Glutamatergic neuron (in vitro differentiated cells): ENCODE results near the gene DTX3L. TPM values are rescaled to one million over a fixed set of nuclear protein-coding genes. Genes with fewer than 3 reads are reported as not detected.

ENCODE experiments used
- DNase-seq: peaks from one replicate; pipeline ENCODE4 v3.0.0; 2022
- H3K27ac Mint-ChIP-seq: one replicate; pipeline ENCODE4 v1.8.0; 2020; ENCODE audit warnings: mild to moderate bottlenecking, mixed read lengths, inconsistent platforms; ENCODE audit not compliant: unreplicated experiment
- H3K27me3 Mint-ChIP-seq: one replicate; pipeline ENCODE4 v1.8.0; 2020; ENCODE audit warnings: mild to moderate bottlenecking, moderate library complexity, mixed read lengths, inconsistent platforms; ENCODE audit not compliant: unreplicated experiment
- H3K36me3 Mint-ChIP-seq: one replicate; pipeline ENCODE4 v1.8.0; 2020; ENCODE audit warnings: mild to moderate bottlenecking, mixed read lengths, inconsistent platforms; ENCODE audit not compliant: unreplicated experiment
- H3K4me1 Mint-ChIP-seq: one replicate; pipeline ENCODE4 v1.8.0; 2020; ENCODE audit warnings: mild to moderate bottlenecking, low read depth, mixed read lengths, inconsistent platforms; ENCODE audit not compliant: unreplicated experiment
- H3K4me3 Mint-ChIP-seq: one replicate; pipeline ENCODE4 v1.8.0; 2020; ENCODE audit warnings: mild to moderate bottlenecking, mixed read lengths, inconsistent platforms; ENCODE audit not compliant: unreplicated experiment
- H3K9me3 Mint-ChIP-seq: one replicate; pipeline ENCODE4 v1.8.0; 2020; ENCODE audit warnings: mild to moderate bottlenecking, moderate library complexity, mixed read lengths, inconsistent platforms; ENCODE audit not compliant: unreplicated experiment
- total RNA-seq: library from RNA; stranded (reverse); fragmentation: NEBNext Ultra II Directional; extraction: Animal tissue kit (Norgen Biotek cat#: 25700); gene quantifications from one replicate; pipeline ENCODE4 v1.2.1, GENCODE V29; 2021; ENCODE audit not compliant: unreplicated experiment
- TF ChIP-seq, protein P1 (sequence below): fragments of 200-600 bp; sonication (generic); IDR thresholded peaks from one replicate; pipeline ENCODE4 v1.5.0; 2021; ENCODE audit not compliant: partially characterized antibody, unreplicated experiment

Gene DTX3L
- total RNA-seq, 1 donor from 2014 or later = 0.20 TPM

DNA sequence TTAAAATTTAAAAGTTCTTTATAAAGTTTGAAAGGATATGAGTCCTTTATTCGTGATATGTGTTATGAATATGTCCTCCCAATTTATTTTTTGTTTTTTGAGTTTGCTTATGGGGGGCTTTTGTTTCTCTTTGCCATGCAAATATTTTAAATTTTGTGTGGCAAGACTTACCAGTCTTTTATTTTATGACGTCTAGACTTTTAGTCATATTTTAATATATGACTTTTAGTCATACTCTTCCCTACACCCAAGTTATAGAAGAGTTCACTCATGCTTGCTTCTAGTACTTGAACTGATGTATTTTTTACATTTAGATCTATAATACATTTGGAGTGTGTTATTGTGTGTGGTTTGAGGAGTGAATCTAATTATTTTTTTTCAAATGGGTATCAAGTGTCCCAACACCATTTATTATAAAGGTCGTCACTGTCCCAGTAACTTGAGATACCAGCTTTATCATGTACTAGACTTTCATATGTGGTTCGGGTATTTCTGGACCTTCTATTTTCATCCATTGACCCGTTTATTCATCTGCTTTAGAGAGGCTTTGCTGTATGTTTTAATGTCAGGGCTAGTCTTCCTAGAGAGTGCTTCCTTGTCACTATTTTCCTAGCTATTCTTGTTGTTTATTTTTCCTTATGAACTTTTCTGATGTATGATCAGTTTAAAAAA lies 14.1 kb downstream of the DTX3L start:
- Mint-ChIP-seq H3K4me1 (peaks cover 2% of the 10 kb centered on the region), H3K4me3 (peak overlapping the region; percentile 34), H3K36me3 (peaks cover 17% of the 10 kb centered on the region), H3K9me3 (peaks cover 7% of the 10 kb centered on the region), H3K27me3 (no peaks in the 10 kb centered on the region), H3K27ac (no peak overlapping the region)
- TF ChIP-seq, protein P1, sequence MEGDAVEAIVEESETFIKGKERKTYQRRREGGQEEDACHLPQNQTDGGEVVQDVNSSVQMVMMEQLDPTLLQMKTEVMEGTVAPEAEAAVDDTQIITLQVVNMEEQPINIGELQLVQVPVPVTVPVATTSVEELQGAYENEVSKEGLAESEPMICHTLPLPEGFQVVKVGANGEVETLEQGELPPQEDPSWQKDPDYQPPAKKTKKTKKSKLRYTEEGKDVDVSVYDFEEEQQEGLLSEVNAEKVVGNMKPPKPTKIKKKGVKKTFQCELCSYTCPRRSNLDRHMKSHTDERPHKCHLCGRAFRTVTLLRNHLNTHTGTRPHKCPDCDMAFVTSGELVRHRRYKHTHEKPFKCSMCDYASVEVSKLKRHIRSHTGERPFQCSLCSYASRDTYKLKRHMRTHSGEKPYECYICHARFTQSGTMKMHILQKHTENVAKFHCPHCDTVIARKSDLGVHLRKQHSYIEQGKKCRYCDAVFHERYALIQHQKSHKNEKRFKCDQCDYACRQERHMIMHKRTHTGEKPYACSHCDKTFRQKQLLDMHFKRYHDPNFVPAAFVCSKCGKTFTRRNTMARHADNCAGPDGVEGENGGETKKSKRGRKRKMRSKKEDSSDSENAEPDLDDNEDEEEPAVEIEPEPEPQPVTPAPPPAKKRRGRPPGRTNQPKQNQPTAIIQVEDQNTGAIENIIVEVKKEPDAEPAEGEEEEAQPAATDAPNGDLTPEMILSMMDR = no peak
- DNase-seq = no peak

DNA sequence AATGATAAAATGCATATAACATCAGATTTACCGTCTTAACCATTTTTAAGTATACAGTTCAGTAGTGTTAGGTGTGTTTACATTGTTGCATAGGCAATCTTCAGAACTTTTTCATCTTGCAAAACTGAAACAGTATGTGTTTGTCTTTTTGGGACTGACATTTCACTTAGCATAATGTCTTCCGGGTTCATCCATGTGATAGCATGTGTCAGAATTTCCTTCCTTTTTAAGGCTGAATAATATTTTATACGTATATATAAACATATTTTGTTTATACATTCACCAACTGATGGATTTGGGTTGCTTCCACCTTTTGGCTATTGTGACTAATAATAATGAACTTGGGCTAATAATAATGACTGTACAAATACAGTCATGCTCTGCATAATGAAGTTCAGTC lies 16.3 kb downstream of the DTX3L start:
- no peak overlapping the region for H3K4me3 Mint-ChIP-seq
- H3K27ac Mint-ChIP-seq = no peak overlapping the region
- peaks cover 17% of the 10 kb centered on the region for H3K36me3 Mint-ChIP-seq
- H3K9me3 Mint-ChIP-seq = peaks cover 7% of the 10 kb centered on the region
- no peaks in the 10 kb centered on the region for H3K27me3 Mint-ChIP-seq
- H3K4me1 Mint-ChIP-seq = peaks cover 2% of the 10 kb centered on the region
- TF ChIP-seq, protein P1 = no peak
- no peak for DNase-seq

DNA sequence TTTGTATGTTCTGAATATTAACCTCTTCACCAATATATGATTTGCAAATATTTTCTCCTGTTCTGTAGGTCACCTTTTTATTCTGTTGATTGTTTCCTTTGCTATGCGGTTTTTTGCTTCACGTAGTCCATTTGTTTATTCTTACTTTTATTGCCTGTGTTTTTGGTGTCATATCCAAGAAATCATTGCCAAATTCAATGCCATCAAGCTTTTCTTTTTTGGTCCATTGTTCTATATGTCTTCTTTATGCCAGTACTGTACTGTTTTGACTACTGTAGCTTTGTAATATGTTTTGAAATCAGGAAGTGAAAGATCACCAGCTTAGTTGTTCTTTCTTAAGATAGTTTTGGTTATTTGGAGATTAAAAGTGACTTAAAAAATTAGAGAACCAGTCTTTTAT lies 17.5 kb downstream of the DTX3L start:
- Mint-ChIP-seq H3K9me3 (peaks cover 7% of the 10 kb centered on the region), H3K4me3 (no peak overlapping the region), H3K27me3 (no peaks in the 10 kb centered on the region), H3K27ac (no peak overlapping the region), H3K4me1 (no peaks in the 10 kb centered on the region), H3K36me3 (peaks cover 17% of the 10 kb centered on the region)
- no peak for DNase-seq
- TF ChIP-seq, protein P1 = no peak

DNA sequence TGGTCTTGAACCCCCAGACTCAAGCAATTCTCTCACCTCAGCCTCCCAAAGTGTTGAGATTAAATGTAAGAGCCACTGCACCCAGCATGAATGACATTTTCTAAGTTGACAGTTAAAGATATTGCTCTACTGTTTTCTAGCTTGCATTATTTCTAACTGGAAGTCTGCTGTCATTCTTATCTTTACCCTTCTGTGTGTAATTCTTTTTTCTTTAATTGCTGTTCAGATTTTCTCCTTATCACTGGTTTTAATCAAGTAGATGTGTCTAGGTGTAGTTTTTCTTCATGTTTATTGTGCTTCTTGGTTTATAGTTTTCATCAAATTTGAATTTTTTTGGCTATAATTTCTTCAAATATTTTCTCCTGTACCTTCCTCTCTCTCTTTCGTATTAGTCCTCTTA lies 18.3 kb downstream of the DTX3L start:
- Mint-ChIP-seq H3K27me3 (no peaks in the 10 kb centered on the region), H3K36me3 (peaks cover 17% of the 10 kb centered on the region), H3K4me1 (no peaks in the 10 kb centered on the region), H3K27ac (no peak overlapping the region), H3K9me3 (peaks cover 7% of the 10 kb centered on the region), H3K4me3 (no peak overlapping the region)
- TF ChIP-seq, protein P1 = no peak
- DNase-seq = no peak

DNA sequence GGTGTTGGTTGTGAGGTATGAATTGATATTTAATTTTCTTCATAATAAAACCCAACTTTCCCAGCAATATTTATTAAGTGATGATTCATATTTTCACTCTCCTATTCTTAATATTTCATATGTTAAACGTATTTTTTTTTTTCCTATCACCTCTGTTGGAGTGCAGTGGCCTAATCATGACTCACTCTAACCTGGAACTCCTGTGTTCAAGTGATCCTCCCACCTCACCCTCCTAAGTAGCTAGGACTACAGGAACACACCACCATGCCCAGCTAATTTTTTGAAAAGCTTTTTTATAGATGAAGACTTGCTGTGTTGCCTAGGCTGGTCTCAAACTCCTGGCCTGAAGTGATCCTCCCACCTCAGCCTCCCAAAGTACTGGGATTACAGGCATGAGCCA lies 22.0 kb downstream of the DTX3L start:
- TF ChIP-seq, protein P1 = no peak
- H3K27ac Mint-ChIP-seq = no peak overlapping the region
- no peaks in the 10 kb centered on the region for H3K4me1 Mint-ChIP-seq
- DNase-seq = no peak
- no peak overlapping the region for H3K4me3 Mint-ChIP-seq
- peaks cover 17% of the 10 kb centered on the region for H3K36me3 Mint-ChIP-seq
- H3K27me3 Mint-ChIP-seq = no peaks in the 10 kb centered on the region
- H3K9me3 Mint-ChIP-seq = peaks cover 7% of the 10 kb centered on the region
